Heart left ventricle (tissue), 16 donors: ENCODE measurements around the gene MRPS34. TPM values are rescaled to one million over a fixed set of nuclear protein-coding genes. Genes with fewer than 3 reads are reported as not detected.
A peak's percentile ranks its signal among the peaks of the same experiment; 100 is the strongest.
"Not testable (repeated sequence)": the region's sequence is repeated elsewhere in the genome, so short reads cannot be mapped to it uniquely, and the experiment has no call there.

ENCODE experiments used
- ATAC-seq, 4 donors: fragments of 200-7000 bp; cut with Tn5 transposase; one replicate each; pipeline ENCODE4 v1.9.1; 2020 to 2022; ENCODE audit warnings: moderate library complexity in 4 of 4, mild to moderate bottlenecking in 3 of 4, moderate number of reproducible peaks in 1 of 4
- DNase-seq, 5 donors: peaks; one replicate each; pipeline ENCODE4 v3.0.0-alpha.2; 2020
- H3K27ac ChIP-seq, 12 donors: fragments of 200-600 bp; sonication (generic) in 4 of 12; one replicate each; pipeline versions ENCODE4 v1.5.0 to v1.8.0; 2016 to 2022; ENCODE audit warnings: mild to moderate bottlenecking in 2 of 12
- H3K27me3 ChIP-seq, 9 donors: fragments of 200-600 bp; sonication (generic) in 2 of 9; one replicate each; pipeline versions ENCODE4 v1.5.1 to v1.8.0; 2016 to 2022; ENCODE audit warnings: mild to moderate bottlenecking in 3 of 9
- H3K36me3 ChIP-seq, 9 donors: fragments of 200-600 bp; sonication (generic) in 2 of 9; one replicate each; pipeline versions ENCODE4 v1.5.0 to v1.8.0; 2018 to 2022; ENCODE audit warnings: mild to moderate bottlenecking in 2 of 9
- H3K4me1 ChIP-seq, 12 donors: fragments of 200-600 bp; sonication (generic) in 4 of 12; one replicate each; pipeline versions ENCODE4 v1.5.0 to v1.8.0; 2016 to 2022; ENCODE audit warnings: mild to moderate bottlenecking in 3 of 12
- H3K4me3 ChIP-seq, 12 donors: fragments of 200-600 bp; sonication (generic) in 4 of 12; one replicate each; pipeline versions ENCODE4 v1.5.0 to v1.8.0; 2017 to 2022; ENCODE audit warnings: mild to moderate bottlenecking in 9 of 12, moderate library complexity in 4 of 12
- H3K9me3 ChIP-seq, 12 donors: fragments of 200-600 bp; sonication (generic) in 4 of 12; one replicate each; pipeline versions ENCODE4 v1.5.0 to v1.8.0; 2016 to 2022; ENCODE audit warnings: mild to moderate bottlenecking in 1 of 12
- POLR2A ChIP-seq, 2 donors: fragments of 450-650 bp; IDR thresholded peaks; one replicate each; pipeline ENCODE4 v1.6.1; 2017; ENCODE audit warnings: antibody characterized with exemption in 2 of 2, mild to moderate bottlenecking in 2 of 2, moderate library complexity in 2 of 2
- WGBS, 4 donors: extraction: QIAGEN DNeasy Blood & Tissue Kit in 2 of 4; methylation state at CpG; one replicate each; pipeline versions ENCODE4 v1.1.5 to v1.1.7; 2013 to 2018; 5-methylcytosine and 5-hydroxymethylcytosine counted together
- intact Hi-C, 10 donors: fragments of 100-400 bp; cut with DNase I; formaldehyde crosslinking; loops; one replicate each; pipeline versions ENCODE4 v1.11.1 to v1.14.2; 2022
- polyA plus RNA-seq, 2 donors: library from polyadenylated mRNA; stranded (reverse); fragments of 200-250 nt; gene quantifications; one replicate each; pipeline ENCODE4 v1.2.3, GENCODE V29; 2013
- total RNA-seq, 9 donors: library from RNA; depleted of rRNA in 2 of 9; stranded (reverse); fragments of >200 nt in 2 of 9; fragmentation: NEBNext Ultra II Directional in 3 of 9; extraction: Animal tissue kit (Norgen Biotek cat#: 25700) in 3 of 9; gene quantifications; one replicate each; pipeline versions ENCODE4 v1.1.0 to v1.2.4, GENCODE V29; 2016 to 2023
- TF ChIP-seq, protein P1 (sequence below), 12 donors: fragments of 200-600 bp; sonication (generic) in 4 of 12; IDR thresholded peaks; one replicate each; pipeline versions ENCODE4 v1.5.0 to v1.8.0; 2018 to 2022; ENCODE audit warnings: antibody characterized with exemption in 12 of 12, mild to moderate bottlenecking in 5 of 12
- donor health status: ischemic (EF 13 %, LVEDD 7.1; RV severe dilation, severe dysfunction).
- donor health status: healthy with polysubstance abuse.
- donor health status: DM: no; HTN: yes; CAD: no.
- donor health status: DM: no; HTN: no; CAD: no.
- donor health status: ischemic (EF 25% LVEDD 6.9; RV normal size, moderate dysfunction).
- donor health status: ischemic (EF 25% LVEDD 5.7; RV mildly dilated, moderate dysfunction).
- donor health status: healthy.
- donor health status: DM: yes; HTN: yes; CAD: no.
- donor health status: ischemic (EF 35%, LVEDD 5.7; RV mildly dilated, moderate dysfunction).
- donor health status: nonischemic (EF 11% LVEDD 7.7; RV severe dilation, severe dysfunction).
- donor health status: DM: yes; HTN: yes; CAD: no.
- donor health status: PGD.
- donor health status: ischemic (EF 29% LVEDD 5.4; RV normal size, mild dysfunction).
- donor health status: nonischemic (EF 23%, LVEDD 6.1; RV moderate dilation, normal function).

Gene MRPS34
- total and polyA plus RNA-seq, 11 donors = 58.0 to 123 (median 81.8) TPM

- no peaks in the 10 kb centered on the region for H3K9me3 ChIP-seq
- intact Hi-C loops = no loop called here
These were observed 38.8 kb downstream of the MRPS34 start for GRCh38 chr16:1734123-1734522.

GRCh38 chr16:1732551-1732987 lies 40.4 kb downstream of the MRPS34 start:
- Histone ChIP-seq H3K36me3 (peaks cover 0 to 70% (median 66%) of the 10 kb centered on the region in 9 donors), H3K4me1 (peaks cover 0 to 11% (median 0%) of the 10 kb centered on the region in 12 donors)
- ATAC-seq, H3K27ac ChIP-seq, H3K9me3 ChIP-seq, intact Hi-C loops, H3K4me3 ChIP-seq, H3K27me3 ChIP-seq, DNase-seq: not testable (repeated sequence)
- 92 to 96% (median 94%) methylated on average over 20 to 21 of the region's 21 CpGs for WGBS, 4 donors

More at GRCh38 chr16:1734123-1734522, 38.8 kb downstream of the MRPS34 start:
- Histone ChIP-seq H3K36me3 (peaks cover 0 to 57% (median 52%) of the 10 kb centered on the region in 9 donors), H3K4me3 (no peak overlapping the region), H3K27ac (no peak overlapping the region), H3K4me1 (peaks cover 0 to 11% (median 0%) of the 10 kb centered on the region in 12 donors), H3K27me3 (no peaks in the 10 kb centered on the region)
- TF ChIP-seq, protein P1, sequence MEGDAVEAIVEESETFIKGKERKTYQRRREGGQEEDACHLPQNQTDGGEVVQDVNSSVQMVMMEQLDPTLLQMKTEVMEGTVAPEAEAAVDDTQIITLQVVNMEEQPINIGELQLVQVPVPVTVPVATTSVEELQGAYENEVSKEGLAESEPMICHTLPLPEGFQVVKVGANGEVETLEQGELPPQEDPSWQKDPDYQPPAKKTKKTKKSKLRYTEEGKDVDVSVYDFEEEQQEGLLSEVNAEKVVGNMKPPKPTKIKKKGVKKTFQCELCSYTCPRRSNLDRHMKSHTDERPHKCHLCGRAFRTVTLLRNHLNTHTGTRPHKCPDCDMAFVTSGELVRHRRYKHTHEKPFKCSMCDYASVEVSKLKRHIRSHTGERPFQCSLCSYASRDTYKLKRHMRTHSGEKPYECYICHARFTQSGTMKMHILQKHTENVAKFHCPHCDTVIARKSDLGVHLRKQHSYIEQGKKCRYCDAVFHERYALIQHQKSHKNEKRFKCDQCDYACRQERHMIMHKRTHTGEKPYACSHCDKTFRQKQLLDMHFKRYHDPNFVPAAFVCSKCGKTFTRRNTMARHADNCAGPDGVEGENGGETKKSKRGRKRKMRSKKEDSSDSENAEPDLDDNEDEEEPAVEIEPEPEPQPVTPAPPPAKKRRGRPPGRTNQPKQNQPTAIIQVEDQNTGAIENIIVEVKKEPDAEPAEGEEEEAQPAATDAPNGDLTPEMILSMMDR (IDR thresholded peaks at IDR 0.05) = no peak
- TF ChIP-seq POLR2A (IDR thresholded peaks at IDR 0.05) = no peak
- peak in 1 of 4 donors; percentile 22 for ATAC-seq
- 90 to 100% (median 95%) methylated on average over 8 to 22 of the region's 22 CpGs for WGBS, 4 donors
- DNase-seq = no peak

DNA sequence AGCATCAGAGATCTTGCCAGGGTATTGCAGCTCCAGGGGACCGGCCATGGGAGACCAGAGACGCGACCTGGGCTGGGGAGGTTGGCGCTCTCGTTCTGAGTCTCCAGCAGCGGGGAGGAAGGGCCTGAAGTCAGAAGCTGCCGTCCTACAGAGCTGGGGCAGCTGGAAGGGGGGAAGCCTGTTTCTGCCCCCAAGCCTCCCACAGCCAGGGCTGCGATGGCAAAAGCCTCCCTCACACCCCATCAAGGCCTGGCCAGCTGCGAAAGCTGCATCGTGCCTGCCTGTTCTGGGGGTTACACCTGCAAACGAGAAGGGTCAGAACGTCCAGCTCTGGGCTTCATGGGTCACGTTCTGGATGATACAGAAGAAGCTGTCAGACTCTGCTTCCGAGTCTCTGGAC lies 40.9 kb downstream of the MRPS34 start:
- H3K4me1 ChIP-seq = peaks cover 0 to 11% (median 0%) of the 10 kb centered on the region in 12 donors
- peaks cover 0 to 74% (median 68%) of the 10 kb centered on the region in 9 donors for H3K36me3 ChIP-seq
- 79 to 86% (median 83%) methylated on average over 4 to 14 of the region's 14 CpGs for WGBS, 4 donors
- intact Hi-C loops = no loop called here
- H3K27me3 ChIP-seq = no peaks in the 10 kb centered on the region
- H3K9me3 ChIP-seq = no peaks in the 10 kb centered on the region
- TF ChIP-seq POLR2A (IDR thresholded peaks at IDR 0.05) = no peak
- TF ChIP-seq, protein P1 (IDR thresholded peaks at IDR 0.05) = no peak
- no peak overlapping the region for H3K27ac ChIP-seq
- no peak overlapping the region for H3K4me3 ChIP-seq
- ATAC-seq (no peak), DNase-seq (no peak)

DNA sequence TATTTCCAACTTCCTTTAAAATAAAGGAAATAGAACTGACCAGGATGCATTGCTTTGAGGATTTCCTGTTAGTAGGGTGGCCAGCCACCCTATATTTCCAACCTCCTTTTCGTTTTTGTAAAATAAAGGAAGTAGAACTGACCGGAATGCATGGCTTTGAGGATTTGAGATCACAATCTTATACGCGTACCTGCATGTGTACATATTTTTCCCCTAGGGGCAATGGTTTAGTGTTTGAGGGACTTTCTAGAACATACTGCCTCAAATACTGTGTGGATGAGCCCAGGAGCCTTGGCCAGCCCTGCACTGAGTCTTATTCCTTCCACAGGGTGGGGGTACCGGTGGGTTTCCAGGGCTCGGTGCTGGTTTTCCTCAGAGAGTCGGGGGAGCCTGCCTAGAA lies 41.3 kb downstream of the MRPS34 start:
- peaks cover 0 to 78% (median 72%) of the 10 kb centered on the region in 9 donors for H3K36me3 ChIP-seq
- no peaks in the 10 kb centered on the region for H3K27me3 ChIP-seq
- H3K9me3 ChIP-seq = no peaks in the 10 kb centered on the region
- H3K4me3 ChIP-seq = no peak overlapping the region
- intact Hi-C loops = no loop called here
- 74 to 93% (median 80%) methylated on average over 5 to 7 of the region's 7 CpGs for WGBS, 4 donors
- no peak for DNase-seq
- H3K4me1 ChIP-seq = peaks cover 0 to 11% (median 0%) of the 10 kb centered on the region in 12 donors
- no peak for ATAC-seq
- TF ChIP-seq POLR2A (IDR thresholded peaks at IDR 0.05) = no peak
- TF ChIP-seq, protein P1 (IDR thresholded peaks at IDR 0.05) = no peak
- H3K27ac ChIP-seq = peak overlapping the region in 1 of 12 donors; percentile 44

DNA sequence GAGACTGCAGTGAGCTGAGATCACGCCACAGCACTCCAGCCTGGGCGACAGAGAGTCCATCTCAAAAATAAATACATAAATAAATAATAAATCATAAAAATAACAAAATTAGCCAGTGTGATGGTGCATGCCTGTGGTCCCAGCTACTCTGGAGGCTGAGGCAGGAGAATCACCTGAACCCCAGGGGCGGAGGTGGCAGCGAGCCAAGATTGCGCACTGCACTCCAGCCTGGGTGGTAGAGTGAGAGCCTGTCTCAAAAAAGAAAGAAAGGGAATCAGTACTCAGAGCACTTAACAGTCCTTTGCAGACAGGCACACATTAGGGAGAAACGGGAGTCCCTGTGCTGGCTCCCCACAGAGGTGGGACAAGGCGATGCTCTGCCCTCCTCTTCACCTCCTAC lies 41.9 kb downstream of the MRPS34 start:
- intact Hi-C loops = no loop called here
- H3K27ac ChIP-seq = peak overlapping the region in 1 of 12 donors; percentile 44
- no peak overlapping the region for H3K4me3 ChIP-seq
- no peak for TF ChIP-seq POLR2A (IDR thresholded peaks at IDR 0.05)
- TF ChIP-seq, protein P1 (IDR thresholded peaks at IDR 0.05) = no peak
- no peak for ATAC-seq
- no peaks in the 10 kb centered on the region for H3K9me3 ChIP-seq
- no peaks in the 10 kb centered on the region for H3K27me3 ChIP-seq
- peaks cover 0 to 84% (median 78%) of the 10 kb centered on the region in 9 donors for H3K36me3 ChIP-seq
- 89 to 96% (median 93%) methylated on average over 7 of the region's 7 CpGs for WGBS, 4 donors
- H3K4me1 ChIP-seq = peaks cover 0 to 11% (median 0%) of the 10 kb centered on the region in 12 donors
- DNase-seq = no peak
